Astrocyte of the hippocampus (primary cell): ENCODE results near the gene FRYL.
"Not testable (repeated sequence)": the region's sequence is repeated elsewhere in the genome, so short reads cannot be mapped to it uniquely, and the experiment has no call there.

Source experiments
- DNase-seq: peaks from one replicate; pipeline ENCODE4 v3.0.0; 2011; ENCODE audit warnings: low read depth, low spot score

Gene FRYL

GRCh38 chr4:48779998-48780864 is at the start of gene FRYL:
Gene FRYL, minus strand, starts transcription at chr4:48780279. Its CDS starts 145,869 bp downstream, at chr4:48634410.
- DNase-seq = peak; percentile 100

DNA sequence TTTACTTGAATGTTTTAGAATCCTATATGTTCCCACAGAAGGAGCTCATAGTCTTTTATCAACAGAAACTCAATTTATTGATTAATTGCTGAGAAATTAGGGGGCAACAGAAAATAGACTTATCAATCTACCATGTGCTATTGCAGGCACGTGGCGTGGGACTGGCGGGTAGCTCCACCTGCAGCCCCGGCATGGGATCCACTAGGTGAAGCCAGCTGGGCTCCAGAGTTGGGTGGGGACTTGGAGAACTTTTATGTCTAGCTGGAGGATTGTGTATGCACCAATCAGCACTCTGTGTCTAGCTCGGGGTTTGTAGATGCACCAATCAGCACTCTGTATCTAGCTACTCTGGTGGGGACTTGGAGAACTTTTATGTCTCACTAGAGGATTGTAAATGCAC is 47.5 kb upstream of the FRYL start:
- DNase-seq = no peak

DNA sequence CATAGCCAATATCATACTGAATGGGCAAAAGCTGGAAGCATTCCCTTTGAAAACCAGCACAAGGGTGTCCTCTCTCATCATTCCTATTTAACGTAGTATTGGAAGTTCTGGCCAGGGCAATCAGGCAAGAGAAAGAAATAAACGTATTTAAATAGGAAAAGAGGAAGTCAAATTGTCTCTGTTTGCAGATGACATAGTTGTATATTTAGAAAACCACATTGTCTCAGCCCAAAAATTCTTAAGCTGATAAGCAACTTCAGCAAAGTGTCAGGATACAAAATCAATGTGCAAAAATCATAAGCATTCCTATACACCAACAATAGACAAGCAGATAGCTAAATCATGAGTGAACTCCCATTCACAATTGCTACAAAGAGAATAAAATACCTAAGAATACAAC is 41.4 kb upstream of the FRYL start:
- not testable (repeated sequence) for DNase-seq

DNA sequence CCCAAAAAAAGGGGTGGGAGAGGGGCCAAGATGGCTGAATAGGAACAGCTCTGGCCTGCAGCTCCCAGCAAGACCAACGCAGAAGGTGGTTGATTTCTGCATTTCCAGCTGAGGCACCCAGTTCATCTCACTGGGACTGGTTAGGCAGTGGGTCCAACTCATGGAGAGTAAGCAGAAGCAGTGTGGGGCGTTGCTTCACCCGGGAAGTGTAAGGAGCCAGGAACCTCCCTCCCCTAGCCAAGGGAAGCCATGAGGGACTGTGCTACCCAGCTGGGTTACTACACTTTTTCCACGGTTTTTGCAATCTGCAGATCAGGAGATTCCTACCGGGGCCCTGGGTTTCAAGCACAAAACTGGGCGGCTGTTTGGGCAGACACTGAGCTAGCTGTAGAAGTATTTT is 36.9 kb upstream of the FRYL start:
- DNase-seq = no peak

DNA sequence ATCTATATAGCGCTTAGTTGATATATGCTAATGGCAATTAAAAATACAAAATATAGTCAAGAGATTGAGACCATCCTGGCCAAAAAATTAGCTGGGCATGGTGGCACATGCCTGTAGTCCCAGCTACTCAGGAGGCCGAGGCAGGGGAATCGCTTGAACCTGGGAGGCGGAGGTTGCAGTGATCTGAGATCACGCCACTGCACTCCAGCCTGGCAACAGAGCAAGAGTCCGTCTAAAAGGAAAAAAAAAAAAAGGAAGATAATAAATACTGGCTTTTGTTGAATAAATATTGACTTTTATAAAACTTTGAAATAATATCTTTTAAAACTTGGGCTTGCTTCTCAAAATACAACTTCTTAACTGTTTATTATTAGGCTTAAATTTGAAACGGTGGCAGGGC is 36.2 kb upstream of the FRYL start:
- DNase-seq = not testable (repeated sequence)

GRCh38 chr4:48815483-48815882 is 35.4 kb upstream of the FRYL start:
- no peak for DNase-seq

GRCh38 chr4:48813964-48814363 is 33.9 kb upstream of the FRYL start:
- no peak for DNase-seq

DNA sequence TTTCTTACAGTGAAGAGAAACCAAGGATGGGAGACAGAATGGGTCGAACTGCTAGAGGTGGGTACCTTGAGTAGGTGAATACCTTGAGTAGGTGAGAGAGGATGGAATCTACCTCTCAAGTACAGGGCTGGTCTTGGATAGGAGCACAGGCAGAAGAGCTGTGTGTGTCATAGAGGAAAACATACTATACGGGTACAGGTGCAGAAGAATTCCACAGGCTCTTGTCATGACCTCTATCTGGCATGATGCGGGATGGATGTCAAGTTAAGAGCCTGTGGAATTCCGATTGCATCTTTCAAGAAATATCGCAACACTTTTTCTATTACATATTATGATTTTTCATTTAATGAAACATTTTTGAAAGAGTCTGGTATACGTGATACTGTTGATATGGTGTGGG is 32.8 kb upstream of the FRYL start:
- no peak for DNase-seq

DNA sequence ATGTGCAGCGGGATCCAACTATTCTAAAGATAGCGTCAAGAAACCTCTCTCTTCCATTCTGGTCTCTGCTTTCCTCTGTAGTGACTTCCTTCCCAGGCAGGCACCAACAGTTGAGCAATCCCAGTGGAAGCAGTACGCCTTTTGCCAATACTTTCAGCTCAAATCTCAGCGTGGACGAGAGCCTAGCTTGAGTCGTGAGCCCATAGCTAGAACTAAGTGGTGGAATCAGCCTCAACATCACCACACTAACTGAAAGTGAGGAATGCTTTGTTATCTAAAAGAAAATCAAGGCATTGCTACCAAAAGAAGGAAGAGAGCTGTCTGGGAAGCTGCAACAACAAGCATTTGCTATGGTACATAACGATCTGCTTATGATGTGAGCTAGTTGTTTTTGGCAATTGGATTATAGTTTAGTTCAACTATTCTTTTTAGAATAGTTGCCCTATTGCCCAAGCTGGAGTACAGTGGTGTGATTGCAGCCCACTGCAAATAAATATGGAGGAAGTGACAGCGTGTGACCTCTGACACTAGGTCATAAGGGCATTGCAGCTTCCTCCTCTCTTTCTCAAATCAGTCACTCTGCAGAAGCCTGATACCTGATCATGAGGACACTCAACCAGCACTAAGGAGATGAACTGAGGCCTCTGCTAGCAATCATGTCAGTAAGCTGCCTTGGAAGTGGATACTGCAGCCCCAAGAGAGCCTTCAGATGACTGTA is 24.7 kb upstream of the FRYL start:
- no peak for DNase-seq

- DNase-seq = no peak
Observed at GRCh38 chr4:48801016-48801715, 21.1 kb upstream of the FRYL start.

DNA sequence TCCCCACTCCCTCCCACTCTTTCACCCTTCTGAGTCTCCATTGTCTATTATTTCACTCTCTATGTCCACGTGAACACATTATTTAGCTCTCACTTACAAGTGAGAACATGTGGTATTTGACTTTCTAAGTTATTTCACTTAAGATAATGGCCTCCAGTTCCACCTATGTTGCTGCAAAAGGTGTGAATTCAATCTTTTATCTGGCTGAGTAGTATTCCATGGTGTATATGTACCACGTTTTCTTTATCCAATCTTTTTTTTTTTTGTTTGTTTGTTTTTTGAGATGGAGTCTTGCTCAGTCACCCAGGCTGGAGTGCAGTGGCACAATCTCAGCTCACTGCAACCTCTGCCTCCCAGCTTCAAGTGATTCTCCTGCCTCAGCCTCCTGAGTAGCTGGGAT is 20.1 kb upstream of the FRYL start:
- DNase-seq = not testable (repeated sequence)

DNA sequence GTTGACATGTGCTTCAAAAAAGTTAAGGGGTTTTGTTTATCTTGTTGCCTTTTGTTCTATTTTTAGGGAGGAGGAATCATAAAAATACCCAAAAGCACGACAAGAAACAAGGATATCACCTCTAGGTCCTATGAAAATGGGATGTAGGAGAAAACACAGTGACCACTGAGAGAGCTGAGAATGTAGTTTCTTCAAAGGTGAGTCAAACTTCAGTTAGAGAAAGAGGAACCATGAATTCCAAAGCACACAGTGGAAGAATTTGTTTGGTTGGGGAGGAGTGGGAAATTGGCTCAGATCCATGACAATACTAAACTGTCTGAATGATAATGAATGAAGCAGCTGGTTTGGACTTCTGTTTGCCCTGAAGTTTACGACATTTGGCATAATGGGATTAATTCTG is 19.1 kb upstream of the FRYL start:
- no peak for DNase-seq

DNA sequence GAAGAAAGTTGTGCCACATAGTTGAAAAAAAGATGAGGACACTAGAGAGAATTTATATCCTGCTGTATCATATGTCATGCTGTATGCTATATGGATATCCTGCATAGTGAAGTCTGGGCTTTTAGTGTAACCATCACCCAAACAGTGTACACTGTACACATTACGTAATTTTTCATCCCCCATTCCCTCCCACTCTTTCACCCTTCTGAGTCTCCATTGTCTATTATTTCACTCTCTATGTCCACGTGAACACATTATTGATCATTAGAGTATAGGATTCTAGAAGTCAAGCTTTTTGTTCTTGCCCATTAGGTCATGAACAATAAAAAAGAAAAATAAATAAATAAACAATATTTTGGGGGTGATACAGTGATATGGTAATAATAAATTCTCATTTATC is 18.0 kb upstream of the FRYL start:
- DNase-seq = no peak

DNA sequence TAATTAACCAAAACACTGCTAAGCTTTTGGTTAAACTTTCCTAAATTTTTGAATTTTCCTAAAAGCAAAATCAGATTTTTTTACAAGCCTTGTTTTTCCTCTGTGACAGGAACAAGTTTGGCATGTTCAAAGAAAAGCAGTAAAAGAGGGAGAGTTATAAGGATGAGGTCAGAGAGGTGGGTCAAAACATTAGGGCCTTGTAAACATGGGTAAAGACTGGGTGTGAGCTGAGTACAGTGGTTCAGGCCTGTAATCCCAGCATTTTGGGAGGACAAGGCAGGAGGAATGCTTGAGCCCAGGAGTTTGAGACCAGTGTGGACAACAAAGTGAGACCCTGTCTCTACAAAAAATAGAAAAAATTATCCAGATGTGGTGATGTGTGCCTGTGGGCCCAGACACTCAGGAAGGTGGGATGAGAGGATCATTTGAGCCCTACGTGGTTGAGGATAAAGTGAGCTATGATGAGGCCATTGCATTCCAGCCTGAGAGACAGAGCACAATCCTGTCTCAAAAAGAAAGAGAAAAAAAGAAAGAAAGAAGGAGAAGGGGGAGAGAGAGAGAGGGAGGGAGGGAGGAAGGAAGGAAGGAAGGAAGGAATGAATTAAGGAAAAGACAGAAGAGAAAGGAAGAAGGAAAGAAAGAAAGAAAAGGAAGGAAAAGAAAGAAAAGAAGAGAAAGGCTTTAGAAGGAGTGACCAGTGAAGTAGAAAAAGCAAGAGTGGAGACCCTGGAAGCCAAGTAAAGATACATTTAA is 17.0 kb upstream of the FRYL start:
- DNase-seq = no peak

GRCh38 chr4:48796191-48796926 is 16.3 kb upstream of the FRYL start:
- no peak for DNase-seq

- DNase-seq = no peak
Observed at GRCh38 chr4:48795108-48795507, 15.0 kb upstream of the FRYL start.

- no peak for DNase-seq
Observed at GRCh38 chr4:48792348-48793006, 12.4 kb upstream of the FRYL start.

DNA sequence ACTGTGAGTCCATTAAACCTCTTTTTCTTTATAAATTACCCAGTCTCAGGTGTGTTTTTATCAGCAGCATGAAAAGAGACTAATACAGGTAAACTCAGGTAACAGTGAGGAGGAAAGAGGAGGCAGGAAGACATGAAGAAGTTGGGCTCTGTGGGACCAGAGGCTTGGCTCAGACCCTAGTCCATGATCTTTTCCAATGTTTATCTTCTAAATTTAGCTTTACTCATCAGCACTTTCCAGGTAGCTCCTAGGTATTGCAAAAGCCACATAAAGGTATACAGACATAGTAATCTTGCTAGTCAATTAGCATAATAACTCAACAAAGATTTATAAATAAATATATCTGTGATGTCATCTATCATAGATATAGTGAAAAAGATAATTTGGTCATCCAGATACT is 11.2 kb upstream of the FRYL start:
- no peak for DNase-seq

- no peak for DNase-seq
Observed at GRCh38 chr4:48790561-48790960, 10.5 kb upstream of the FRYL start.

DNA sequence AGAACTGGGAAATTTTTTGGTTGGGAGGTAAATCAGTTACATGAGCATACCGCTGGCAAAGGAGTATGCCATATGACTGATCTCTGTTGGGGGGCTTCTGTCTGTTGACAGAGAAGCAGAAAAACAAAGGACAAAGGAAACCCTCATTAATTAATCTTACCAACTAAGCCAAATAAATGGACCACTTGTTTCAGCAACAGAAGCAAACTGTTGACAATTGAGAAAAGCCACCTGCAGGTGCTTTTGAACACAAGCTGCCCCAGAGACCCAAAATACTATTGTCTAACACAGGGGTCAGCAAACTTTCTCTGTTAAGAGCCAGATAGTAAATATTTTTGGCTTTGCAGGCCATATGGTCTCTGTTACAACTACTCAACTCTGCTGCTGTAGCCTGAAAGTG is 7.0 kb upstream of the FRYL start:
- DNase-seq = no peak
